Neural cell (in vitro differentiated cells): ENCODE data around the gene ADAM11.

Experiments used
- CTCF ChIP-seq: fragments of 450-650 bp; IDR thresholded peaks from 2 replicates; pipeline ENCODE4 v1.5.1; 2014; ENCODE audit warnings: antibody characterized with exemption, mild to moderate bottlenecking, moderate library complexity; ENCODE audit not compliant: poor library complexity, severe bottlenecking
- EP300 ChIP-seq: fragments of 450-650 bp; conservative IDR thresholded peaks from 2 replicates; pipeline ENCODE4 v1.6.1; 2014; ENCODE audit warnings: antibody characterized with exemption, mild to moderate bottlenecking, moderate library complexity; ENCODE audit not compliant: poor library complexity, severe bottlenecking
- EZH2 ChIP-seq: fragments of 200-600, 300-800 bp; shearing (Covaris generic), sonication (generic); IDR thresholded peaks from 2 replicates; pipeline ENCODE4 v1.6.1; 2014; ENCODE audit warnings: antibody characterized with exemption, low read length, borderline replicate concordance, mild to moderate bottlenecking; ENCODE audit not compliant: insufficient read depth, poor library complexity, severe bottlenecking
- MXI1 ChIP-seq: fragments of 450-650 bp; conservative IDR thresholded peaks from 2 replicates; pipeline ENCODE4 v1.6.1; 2014; ENCODE audit warnings: antibody characterized with exemption, mild to moderate bottlenecking; ENCODE audit not compliant: poor library complexity, severe bottlenecking
- POLR2AphosphoS5 ChIP-seq: IDR thresholded peaks from 2 replicates; pipeline ENCODE4 v1.6.1; 2012
- RAD21 ChIP-seq: fragments of 450-650 bp; conservative IDR thresholded peaks from 2 replicates; pipeline ENCODE4 v1.6.1; 2014; ENCODE audit warnings: antibody characterized with exemption, mild to moderate bottlenecking, moderate library complexity
- REST ChIP-seq: IDR thresholded peaks from 2 replicates; pipeline ENCODE4 v1.6.1; 2012; ENCODE audit warnings: borderline replicate concordance
- SMC3 ChIP-seq: fragments of 450-650 bp; conservative IDR thresholded peaks from 2 replicates; pipeline ENCODE4 v1.6.1; 2014; ENCODE audit warnings: antibody characterized with exemption, mild to moderate bottlenecking, moderate library complexity; ENCODE audit not compliant: poor library complexity
- TAF1 ChIP-seq: IDR thresholded peaks from 2 replicates; pipeline ENCODE4 v1.6.1; 2012; ENCODE audit warnings: low read depth

GRCh38 chr17:44734272-44734671, 24.5 kb upstream of the ADAM11 start:
- no peak for TF ChIP-seq RAD21
- no peak for TF ChIP-seq CTCF
- no peak for TF ChIP-seq EP300
- TF ChIP-seq POLR2AphosphoS5, result no peak
- no peak for TF ChIP-seq REST
- TF ChIP-seq EZH2, result no peak
- TF ChIP-seq SMC3, result no peak
- no peak for TF ChIP-seq TAF1
- TF ChIP-seq MXI1, result no peak
